Measurements from ENCODE around the gene SEMA3C. TPM values are rescaled to one million over a fixed set of nuclear protein-coding genes. Genes with fewer than 3 reads are reported as not detected.

SEMA3C gene
- total RNA-seq, 2 donors from 2014 or later: 66.4 to 147 TPM

- Histone ChIP-seq H3K4me1 (replicated peaks) (no peaks in the 10 kb centered on the region), H3K36me3 (no peaks in the 10 kb centered on the region), H3K9me3 (no peaks in the 10 kb centered on the region), H3K27ac (no peak overlapping the region), H3K4me3 (no peak overlapping the region), H3K27me3 (replicated peaks; ENCODE audit: insufficient read depth) (no peaks in the 10 kb centered on the region)
- 86% methylated on average over 1 of the region's 1 CpG for WGBS
- no peak for DNase-seq (ENCODE audit: low spot score)
- intact Hi-C loops (cut with DNase I): no loop called here
- TF ChIP-seq POLR2AphosphoS5 (IDR thresholded peaks at IDR 0.05) (no peak), CTCF (IDR thresholded peaks at IDR 0.05) (no peak), POLR2A (IDR thresholded peaks at IDR 0.05) (no peak)
Measured at GRCh38 chr7:80830010-80830409, 88.8 kb downstream of the SEMA3C start.

- DNase-seq (ENCODE audit: low spot score): no peak
- no peaks in the 10 kb centered on the region for H3K27me3 ChIP-seq (replicated peaks; ENCODE audit: insufficient read depth)
- no peaks in the 10 kb centered on the region for H3K9me3 ChIP-seq
- H3K36me3 ChIP-seq: no peaks in the 10 kb centered on the region
- no peak for TF ChIP-seq POLR2AphosphoS5 (IDR thresholded peaks at IDR 0.05)
- TF ChIP-seq POLR2A (IDR thresholded peaks at IDR 0.05): no peak
- no peak for TF ChIP-seq CTCF (IDR thresholded peaks at IDR 0.05)
- H3K4me3 ChIP-seq: no peak overlapping the region
- H3K4me1 ChIP-seq (replicated peaks): no peaks in the 10 kb centered on the region
- intact Hi-C loops (cut with DNase I): no loop called here
- no peak overlapping the region for H3K27ac ChIP-seq
- WGBS: 79% methylated on average over 3 of the region's 3 CpGs
Measured at GRCh38 chr7:80829527-80829926, 89.3 kb downstream of the SEMA3C start.

- Histone ChIP-seq H3K36me3 (no peaks in the 10 kb centered on the region), H3K27me3 (replicated peaks; ENCODE audit: insufficient read depth) (no peaks in the 10 kb centered on the region), H3K4me3 (no peak overlapping the region), H3K27ac (peak overlapping the region in 1 of 2 donors; percentile 2), H3K4me1 (replicated peaks) (no peaks in the 10 kb centered on the region), H3K9me3 (no peaks in the 10 kb centered on the region)
- no peak for TF ChIP-seq POLR2A (IDR thresholded peaks at IDR 0.05)
- TF ChIP-seq CTCF (IDR thresholded peaks at IDR 0.05): no peak
- TF ChIP-seq POLR2AphosphoS5 (IDR thresholded peaks at IDR 0.05): peak; percentile 23
- intact Hi-C loops (cut with DNase I): no loop called here
- peak; percentile 26 for DNase-seq (ENCODE audit: low spot score)
- 16% methylated on average over 1 of the region's 1 CpG for WGBS
Measured at GRCh38 chr7:80827239-80827633, 91.6 kb downstream of the SEMA3C start.

GRCh38 chr7:80826520-80827238, 92.2 kb downstream of the SEMA3C start:
- Histone ChIP-seq H3K27ac (peak overlapping the region in 1 of 2 donors; percentile 2), H3K36me3 (no peaks in the 10 kb centered on the region), H3K9me3 (no peaks in the 10 kb centered on the region), H3K27me3 (replicated peaks; ENCODE audit: insufficient read depth) (no peaks in the 10 kb centered on the region), H3K4me3 (no peak overlapping the region), H3K4me1 (replicated peaks) (no peaks in the 10 kb centered on the region)
- intact Hi-C loops (cut with DNase I): no loop called here
- 58% methylated on average over 3 of the region's 3 CpGs for WGBS
- TF ChIP-seq POLR2A (IDR thresholded peaks at IDR 0.05): no peak
- no peak for TF ChIP-seq CTCF (IDR thresholded peaks at IDR 0.05)
- TF ChIP-seq POLR2AphosphoS5 (IDR thresholded peaks at IDR 0.05): no peak
- DNase-seq (ENCODE audit: low spot score): no peak

GRCh38 chr7:80825499-80825898, 93.4 kb downstream of the SEMA3C start:
- no peak for DNase-seq (ENCODE audit: low spot score)
- no peaks in the 10 kb centered on the region for H3K4me1 ChIP-seq (replicated peaks)
- WGBS: 52% methylated on average over 3 of the region's 3 CpGs
- no peak overlapping the region for H3K27ac ChIP-seq
- no peaks in the 10 kb centered on the region for H3K36me3 ChIP-seq
- no peaks in the 10 kb centered on the region for H3K9me3 ChIP-seq
- TF ChIP-seq POLR2AphosphoS5 (IDR thresholded peaks at IDR 0.05): no peak
- TF ChIP-seq CTCF (IDR thresholded peaks at IDR 0.05): no peak
- TF ChIP-seq POLR2A (IDR thresholded peaks at IDR 0.05): no peak
- H3K27me3 ChIP-seq (replicated peaks; ENCODE audit: insufficient read depth): no peaks in the 10 kb centered on the region
- H3K4me3 ChIP-seq: no peak overlapping the region
- intact Hi-C loops (cut with DNase I): no loop called here

Measured in prostate gland (tissue), 2 donors.